IPS-NIHi7 (cell line): ENCODE measurements around the gene CABLES1.

Experiments
- DNase-seq: peaks from one replicate; pipeline ENCODE4 v3.0.0; 2012; ENCODE audit warnings: mixed read lengths; ENCODE audit errors: extremely low spot score

CABLES1 gene

GRCh38 chr18:23213200-23213599 is 77.9 kb downstream of the CABLES1 start:
- no peak for DNase-seq

GRCh38 chr18:23217781-23218180 is 82.5 kb downstream of the CABLES1 start:
- DNase-seq = no peak

- DNase-seq = no peak
These were observed 85.1 kb downstream of the CABLES1 start for GRCh38 chr18:23220355-23220754.

GRCh38 chr18:23223641-23224040 is 88.4 kb downstream of the CABLES1 start:
- DNase-seq = no peak

- no peak for DNase-seq
These were observed 90.2 kb downstream of the CABLES1 start for GRCh38 chr18:23225503-23225902.

- no peak for DNase-seq
These were observed 91.1 kb downstream of the CABLES1 start for GRCh38 chr18:23226391-23226790.

GRCh38 chr18:23226930-23227725 is 91.8 kb downstream of the CABLES1 start:
- DNase-seq = no peak

GRCh38 chr18:23227726-23228070 is 92.4 kb downstream of the CABLES1 start:
- DNase-seq = no peak

- no peak for DNase-seq
These were observed 93.1 kb downstream of the CABLES1 start for GRCh38 chr18:23228102-23229061.

GRCh38 chr18:23229472-23229871 is 94.2 kb downstream of the CABLES1 start:
- no peak for DNase-seq

- no peak for DNase-seq
These were observed 95.4 kb downstream of the CABLES1 start for GRCh38 chr18:23230686-23231085.

- no peak for DNase-seq
These were observed 96.2 kb downstream of the CABLES1 start for GRCh38 chr18:23231340-23232021.

GRCh38 chr18:23232331-23232730 is 97.0 kb downstream of the CABLES1 start:
- no peak for DNase-seq

- no peak for DNase-seq
These were observed 99.3 kb downstream of the CABLES1 start for GRCh38 chr18:23234619-23235018.

- no peak for DNase-seq
These were observed 100.1 kb downstream of the CABLES1 start for GRCh38 chr18:23235336-23235735.

GRCh38 chr18:23235860-23236259 is 100.6 kb downstream of the CABLES1 start:
- peak; percentile 39 for DNase-seq

GRCh38 chr18:23236876-23237468 is 101.7 kb downstream of the CABLES1 start:
- DNase-seq = no peak

- peak; percentile 64 for DNase-seq
These were observed 102.4 kb downstream of the CABLES1 start for GRCh38 chr18:23237524-23238151.

GRCh38 chr18:23238152-23238531 is 102.9 kb downstream of the CABLES1 start:
- peak; percentile 48 for DNase-seq

- DNase-seq = no peak
These were observed 103.5 kb downstream of the CABLES1 start for GRCh38 chr18:23238651-23239349.

GRCh38 chr18:23239350-23239692 is 104.0 kb downstream of the CABLES1 start:
- DNase-seq = no peak
